ENCODE measurements around the gene ZNF23. TPM values are rescaled to one million over a fixed set of nuclear protein-coding genes. Genes with fewer than 3 reads are reported as not detected.

Gene ZNF23
- total RNA-seq, 3 donors from 2014 or later (not counting 1 experiment from before 2014, with no cell fraction given) = 7.2 to 8.9 (median 7.8) TPM

- Mint-ChIP-seq H3K27me3 (ENCODE audit: low read depth in 2 of 2) (peaks cover 26 to 34% of the 10 kb centered on the region in 2 donors), H3K4me1 (peaks cover 0 to 14% of the 10 kb centered on the region in 2 donors), H3K27ac (no peak overlapping the region), H3K4me3 (no peak overlapping the region), H3K36me3 (no peaks in the 10 kb centered on the region), H3K9me3 (no peaks in the 10 kb centered on the region)
- no peaks in the 10 kb centered on the region for H3K27me3 ChIP-seq (ENCODE audit: control insufficient read depth, insufficient read depth, low read length)
- peaks cover 5% of the 10 kb centered on the region for H3K4me1 ChIP-seq (ENCODE audit: control insufficient read depth, insufficient read depth, low read length)
- H3K9me3 ChIP-seq (ENCODE audit: control insufficient read depth, insufficient read depth, low read length) = no peaks in the 10 kb centered on the region
- TF ChIP-seq, protein P1, sequence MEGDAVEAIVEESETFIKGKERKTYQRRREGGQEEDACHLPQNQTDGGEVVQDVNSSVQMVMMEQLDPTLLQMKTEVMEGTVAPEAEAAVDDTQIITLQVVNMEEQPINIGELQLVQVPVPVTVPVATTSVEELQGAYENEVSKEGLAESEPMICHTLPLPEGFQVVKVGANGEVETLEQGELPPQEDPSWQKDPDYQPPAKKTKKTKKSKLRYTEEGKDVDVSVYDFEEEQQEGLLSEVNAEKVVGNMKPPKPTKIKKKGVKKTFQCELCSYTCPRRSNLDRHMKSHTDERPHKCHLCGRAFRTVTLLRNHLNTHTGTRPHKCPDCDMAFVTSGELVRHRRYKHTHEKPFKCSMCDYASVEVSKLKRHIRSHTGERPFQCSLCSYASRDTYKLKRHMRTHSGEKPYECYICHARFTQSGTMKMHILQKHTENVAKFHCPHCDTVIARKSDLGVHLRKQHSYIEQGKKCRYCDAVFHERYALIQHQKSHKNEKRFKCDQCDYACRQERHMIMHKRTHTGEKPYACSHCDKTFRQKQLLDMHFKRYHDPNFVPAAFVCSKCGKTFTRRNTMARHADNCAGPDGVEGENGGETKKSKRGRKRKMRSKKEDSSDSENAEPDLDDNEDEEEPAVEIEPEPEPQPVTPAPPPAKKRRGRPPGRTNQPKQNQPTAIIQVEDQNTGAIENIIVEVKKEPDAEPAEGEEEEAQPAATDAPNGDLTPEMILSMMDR (IDR thresholded peaks at IDR 0.05) = no peak
- no peak overlapping the region for H3K27ac ChIP-seq (ENCODE audit: low read length)
- DNase-seq (no peak), ATAC-seq (no peak)
- no peaks in the 10 kb centered on the region for H3K36me3 ChIP-seq (ENCODE audit: control insufficient read depth, insufficient read depth, low read length)
- H3K4me3 ChIP-seq (ENCODE audit: low read length) = no peak overlapping the region
- WGBS (ENCODE audit: insufficient coverage) = 78% methylated on average over 2 of the region's 3 CpGs
- intact Hi-C loops (cut with micrococcal nuclease) = no loop called here
These were observed 53.5 kb downstream of the ZNF23 start for GRCh38 chr16:71408536-71408935.

- H3K36me3 Mint-ChIP-seq = no peaks in the 10 kb centered on the region
- H3K27me3 Mint-ChIP-seq (ENCODE audit: low read depth in 2 of 2) = peaks cover 26 to 32% of the 10 kb centered on the region in 2 donors
- Histone ChIP-seq H3K36me3 (ENCODE audit: control insufficient read depth, insufficient read depth, low read length) (no peaks in the 10 kb centered on the region), H3K27ac (ENCODE audit: low read length) (no peak overlapping the region), H3K27me3 (ENCODE audit: control insufficient read depth, insufficient read depth, low read length) (no peaks in the 10 kb centered on the region), H3K4me3 (ENCODE audit: low read length) (no peak overlapping the region), H3K9me3 (ENCODE audit: control insufficient read depth, insufficient read depth, low read length) (no peaks in the 10 kb centered on the region), H3K4me1 (ENCODE audit: control insufficient read depth, insufficient read depth, low read length) (peaks cover 5% of the 10 kb centered on the region)
- DNase-seq (no peak), ATAC-seq (no peak)
- intact Hi-C loops (cut with micrococcal nuclease) = no loop called here
- TF ChIP-seq, protein P1 (IDR thresholded peaks at IDR 0.05) = no peak
- H3K27ac Mint-ChIP-seq = no peak overlapping the region
- no peaks in the 10 kb centered on the region for H3K9me3 Mint-ChIP-seq
- 83% methylated on average over 1 of the region's 1 CpG for WGBS (ENCODE audit: insufficient coverage)
- H3K4me3 Mint-ChIP-seq = no peak overlapping the region
- H3K4me1 Mint-ChIP-seq = peaks cover 0 to 12% of the 10 kb centered on the region in 2 donors
These were observed 54.3 kb downstream of the ZNF23 start for GRCh38 chr16:71407731-71408130.

- ATAC-seq = no peak
- intact Hi-C loops (cut with micrococcal nuclease) = no loop called here
These were observed 55.3 kb downstream of the ZNF23 start for GRCh38 chr16:71406724-71407123.

More at GRCh38 chr16:71406724-71407123, 55.3 kb downstream of the ZNF23 start:
- Histone ChIP-seq H3K27ac (ENCODE audit: low read length) (no peak overlapping the region), H3K27me3 (ENCODE audit: control insufficient read depth, insufficient read depth, low read length) (no peaks in the 10 kb centered on the region), H3K4me1 (ENCODE audit: control insufficient read depth, insufficient read depth, low read length) (no peaks in the 10 kb centered on the region), H3K4me3 (ENCODE audit: low read length) (no peak overlapping the region), H3K36me3 (ENCODE audit: control insufficient read depth, insufficient read depth, low read length) (no peaks in the 10 kb centered on the region), H3K9me3 (ENCODE audit: control insufficient read depth, insufficient read depth, low read length) (no peaks in the 10 kb centered on the region)
- TF ChIP-seq, protein P1 (IDR thresholded peaks at IDR 0.05) = no peak
- no peaks in the 10 kb centered on the region for H3K9me3 Mint-ChIP-seq
- peaks cover 0 to 5% of the 10 kb centered on the region in 2 donors for H3K4me1 Mint-ChIP-seq
- peaks cover 33 to 34% of the 10 kb centered on the region in 2 donors for H3K27me3 Mint-ChIP-seq (ENCODE audit: low read depth in 2 of 2)
- 36% methylated on average over 8 of the region's 8 CpGs for WGBS (ENCODE audit: insufficient coverage)
- DNase-seq = no peak
- H3K27ac Mint-ChIP-seq = no peak overlapping the region
- no peak overlapping the region for H3K4me3 Mint-ChIP-seq
- no peaks in the 10 kb centered on the region for H3K36me3 Mint-ChIP-seq
